OCI-LY1 (cell line): Measurements from ENCODE around the gene DLEU7.

Experiments
- H2AFZ ChIP-seq: fragments of 200-600 bp; sonication (generic), shearing (Covaris generic); 2 replicates; pipeline ENCODE4 v1.6.0; 2014; ENCODE audit warnings: antibody characterized with exemption, mild to moderate bottlenecking, low read length
- H3F3A ChIP-seq: fragments of 200-600 bp; sonication (generic), shearing (Covaris generic); 2 replicates; pipeline ENCODE4 v1.6.0; 2014; ENCODE audit warnings: mild to moderate bottlenecking, antibody characterized with exemption, low read length, moderate library complexity; ENCODE audit not compliant: insufficient read depth
- H3K27ac ChIP-seq: fragments of 200-600 bp; sonication (generic); 2 replicates; pipeline ENCODE4 v1.5.1; 2014; ENCODE audit warnings: low read length, mixed run types, mild to moderate bottlenecking, low read depth; ENCODE audit not compliant: poor library complexity, severe bottlenecking
- H3K27me3 ChIP-seq: fragments of 200-600 bp; sonication (generic); 2 replicates; pipeline ENCODE4 v1.6.0; 2014; ENCODE audit warnings: antibody characterized with exemption, mild to moderate bottlenecking, low read length, moderate library complexity; ENCODE audit not compliant: insufficient read depth
- H3K36me3 ChIP-seq: fragments of 200-600 bp; sonication (generic); 2 replicates; pipeline ENCODE4 v1.6.1; 2014; ENCODE audit warnings: mild to moderate bottlenecking, antibody characterized with exemption, low read length, moderate library complexity, mixed read lengths; ENCODE audit not compliant: insufficient read depth
- H3K4me1 ChIP-seq: fragments of 200-600 bp; sonication (generic); 2 replicates; pipeline ENCODE4 v1.5.1; 2014; ENCODE audit warnings: mild to moderate bottlenecking, low read length, moderate library complexity; ENCODE audit not compliant: insufficient read depth, severe bottlenecking
- H3K4me2 ChIP-seq: fragments of 200-600 bp; sonication (generic), shearing (Covaris generic); 2 replicates; pipeline ENCODE4 v1.6.1; 2014; ENCODE audit warnings: low read length
- H3K4me3 ChIP-seq: fragments of 200-600 bp; sonication (generic); 2 replicates; pipeline ENCODE4 v1.5.1; 2014; ENCODE audit warnings: low read length, low read depth, mild to moderate bottlenecking, mixed read lengths; ENCODE audit not compliant: poor library complexity, severe bottlenecking
- H3K79me2 ChIP-seq: fragments of 200-600 bp; shearing (Covaris generic); 2 replicates; pipeline ENCODE4 v1.6.1; 2016; ENCODE audit warnings: mixed run types, low read length, mixed read lengths; ENCODE audit not compliant: insufficient read depth
- H3K9ac ChIP-seq: fragments of 200-600 bp; sonication (generic), shearing (Covaris generic); 2 replicates; pipeline ENCODE4 v1.6.1; 2014; ENCODE audit warnings: mild to moderate bottlenecking, low read length, mixed read lengths
- H3K9me2 ChIP-seq: fragments of 200-600 bp; sonication (generic), shearing (Covaris generic); 2 replicates; pipeline ENCODE4 v1.6.1; 2014; ENCODE audit warnings: low read depth, mild to moderate bottlenecking, low read length, mixed read lengths
- H3K9me3 ChIP-seq: fragments of 200-600 bp; shearing (Covaris generic); 2 replicates; pipeline ENCODE4 v1.6.1; 2014; ENCODE audit warnings: low read length, mixed read lengths
- H4K20me1 ChIP-seq: fragments of 200-600 bp; sonication (generic), shearing (Covaris generic); 2 replicates; pipeline ENCODE4 v1.6.0; 2016; ENCODE audit warnings: mild to moderate bottlenecking, low read length; ENCODE audit not compliant: insufficient read depth
- CTCF ChIP-seq: fragments of 200-600 bp; sonication (generic), shearing (Covaris generic); IDR thresholded peaks from 2 replicates; pipeline ENCODE4 v1.5.1; 2017; ENCODE audit warnings: mild to moderate bottlenecking, antibody characterized with exemption, low read length, moderate library complexity, mixed read lengths
- EZH2 ChIP-seq: fragments of 200-600 bp; sonication (generic), shearing (Covaris generic); IDR thresholded peaks from 2 replicates; pipeline ENCODE4 v1.8.0; 2017; ENCODE audit warnings: borderline replicate concordance, mixed run types, mild to moderate bottlenecking, antibody characterized with exemption, low read length, moderate library complexity, mixed read lengths

The DLEU7 gene

GRCh38 chr13:50783066-50783465 is 60.4 kb downstream of the DLEU7 start:
- Histone ChIP-seq H3K9me2 (no peaks in the 10 kb centered on the region), H3K9me3 (no peaks in the 10 kb centered on the region), H3K4me2 (no peak overlapping the region), H2AFZ (no peak overlapping the region), H3K4me3 (no peak overlapping the region), H3K27me3 (no peaks in the 10 kb centered on the region), H3K36me3 (no peaks in the 10 kb centered on the region), H3K9ac (no peak overlapping the region), H3K79me2 (no peaks in the 10 kb centered on the region), H4K20me1 (no peaks in the 10 kb centered on the region), H3K27ac (no peak overlapping the region), H3K4me1 (peaks cover 13% of the 10 kb centered on the region), H3F3A (no peaks in the 10 kb centered on the region)
- TF ChIP-seq CTCF, result no peak
- no peak for TF ChIP-seq EZH2

GRCh38 chr13:50780201-50781015 is 63.1 kb downstream of the DLEU7 start:
- no peaks in the 10 kb centered on the region for H3K27me3 ChIP-seq
- no peak overlapping the region for H3K27ac ChIP-seq
- H3K79me2 ChIP-seq, result no peaks in the 10 kb centered on the region
- H3K4me3 ChIP-seq, result no peak overlapping the region
- no peak overlapping the region for H3K9ac ChIP-seq
- H3K9me2 ChIP-seq, result no peaks in the 10 kb centered on the region
- no peaks in the 10 kb centered on the region for H3F3A ChIP-seq
- H4K20me1 ChIP-seq, result no peaks in the 10 kb centered on the region
- H3K36me3 ChIP-seq, result no peaks in the 10 kb centered on the region
- H3K9me3 ChIP-seq, result peaks cover 2% of the 10 kb centered on the region
- H2AFZ ChIP-seq, result no peak overlapping the region
- H3K4me1 ChIP-seq, result peaks cover 15% of the 10 kb centered on the region
- TF ChIP-seq CTCF, result no peak
- H3K4me2 ChIP-seq, result no peak overlapping the region

GRCh38 chr13:50779443-50780200 is 63.9 kb downstream of the DLEU7 start:
- no peaks in the 10 kb centered on the region for H3K27me3 ChIP-seq
- no peak overlapping the region for H3K9ac ChIP-seq
- TF ChIP-seq CTCF, result no peak
- TF ChIP-seq EZH2, result no peak
- no peak overlapping the region for H2AFZ ChIP-seq
- H3K36me3 ChIP-seq, result no peaks in the 10 kb centered on the region
- H3K9me3 ChIP-seq, result peaks cover 5% of the 10 kb centered on the region
- no peaks in the 10 kb centered on the region for H3K79me2 ChIP-seq
- H3K4me2 ChIP-seq, result no peak overlapping the region
- no peaks in the 10 kb centered on the region for H3F3A ChIP-seq
- H3K4me1 ChIP-seq, result peaks cover 15% of the 10 kb centered on the region
- no peak overlapping the region for H3K4me3 ChIP-seq
- no peaks in the 10 kb centered on the region for H3K9me2 ChIP-seq
- H4K20me1 ChIP-seq, result no peaks in the 10 kb centered on the region
- H3K27ac ChIP-seq, result no peak overlapping the region
